SKM-1 (cell line): ENCODE results near the gene PTPRS.

Experiments
- DNase-seq: peaks from one replicate; lab custom pipeline; 2025; ENCODE audit not compliant: unreplicated experiment; lab: John Stamatoyannopoulos, UW

The PTPRS gene

GRCh38 chr19:5355076-5355475 lies 14.5 kb upstream of the PTPRS start:
- no peak for DNase-seq

GRCh38 chr19:5354403-5354802 lies 13.8 kb upstream of the PTPRS start:
- no peak for DNase-seq

GRCh38 chr19:5352229-5352763 lies 11.7 kb upstream of the PTPRS start:
- no peak for DNase-seq

GRCh38 chr19:5351731-5352228 lies 11.2 kb upstream of the PTPRS start:
- no peak for DNase-seq

- no peak for DNase-seq
Measured at GRCh38 chr19:5349041-5349440, 8.4 kb upstream of the PTPRS start.

- no peak for DNase-seq
Measured at GRCh38 chr19:5345895-5346386, 5.3 kb upstream of the PTPRS start.

- DNase-seq = no peak
Measured at GRCh38 chr19:5343848-5344247, 3.2 kb upstream of the PTPRS start.

GRCh38 chr19:5342573-5343201 lies 2.1 kb upstream of the PTPRS start:
- no peak for DNase-seq

- no peak for DNase-seq
Measured at GRCh38 chr19:5341981-5342380, 1.4 kb upstream of the PTPRS start.

GRCh38 chr19:5341448-5341820 lies 822 bp upstream of the PTPRS start:
- DNase-seq = no peak

- no peak for DNase-seq
Measured at GRCh38 chr19:5339950-5340636, 519 bp downstream of the PTPRS start.

GRCh38 chr19:5339198-5339949 lies 1.2 kb downstream of the PTPRS start:
- DNase-seq = no peak

- no peak for DNase-seq
Measured at GRCh38 chr19:5338656-5339197, 1.9 kb downstream of the PTPRS start.

- DNase-seq = no peak
Measured at GRCh38 chr19:5337708-5338655, 2.6 kb downstream of the PTPRS start.

GRCh38 chr19:5337126-5337525 lies 3.5 kb downstream of the PTPRS start:
- no peak for DNase-seq

- DNase-seq = no peak
Measured at GRCh38 chr19:5336195-5336965, 4.2 kb downstream of the PTPRS start.

- DNase-seq = no peak
Measured at GRCh38 chr19:5335593-5335992, 5.0 kb downstream of the PTPRS start.

- DNase-seq = no peak
Measured at GRCh38 chr19:5334824-5335500, 5.7 kb downstream of the PTPRS start.

- DNase-seq = no peak
Measured at GRCh38 chr19:5334366-5334739, 6.3 kb downstream of the PTPRS start.
